Measurements from ENCODE around the gene ADK. TPM values are rescaled to one million over a fixed set of nuclear protein-coding genes. Genes with fewer than 3 reads are reported as not detected.

Gene ADK
- total RNA-seq, 6 experiments from 2014 or later = 54.2 to 92.5 (median 63.5) TPM

DNA sequence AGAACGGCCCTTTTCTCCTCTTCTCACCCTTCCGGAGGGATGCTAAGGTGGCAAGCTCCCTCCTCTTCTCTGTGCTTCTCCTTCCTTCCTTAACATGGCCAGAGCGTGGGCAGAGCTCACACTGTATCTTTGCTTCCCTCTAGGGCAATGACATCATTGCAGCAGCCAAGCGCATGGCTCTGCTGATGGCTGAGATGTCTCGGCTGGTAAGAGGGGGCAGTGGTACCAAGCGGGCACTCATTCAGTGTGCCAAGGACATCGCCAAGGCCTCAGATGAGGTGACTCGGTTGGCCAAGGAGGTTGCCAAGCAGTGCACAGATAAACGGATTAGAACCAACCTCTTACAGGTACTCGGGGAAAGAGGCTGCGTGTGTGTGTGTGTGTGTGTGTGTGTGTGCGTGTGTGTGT lies 37.0 kb upstream of the ADK start:
- ATAC-seq (no peak), DNase-seq (no peak)
- H3K9me3 ChIP-seq = no peaks in the 10 kb centered on the region
- no peak overlapping the region for H3K27ac ChIP-seq
- peaks cover 0 to 62% (median 28%) of the 10 kb centered on the region in 4 donors for H3K36me3 ChIP-seq
- intact Hi-C loops (cut with DNase I) = no loop called here
- no peak overlapping the region for H3K4me3 ChIP-seq
- no peaks in the 10 kb centered on the region for H3K27me3 ChIP-seq
- no peak for TF ChIP-seq POLR2A (IDR thresholded peaks at IDR 0.05)
- TF ChIP-seq, protein P1, sequence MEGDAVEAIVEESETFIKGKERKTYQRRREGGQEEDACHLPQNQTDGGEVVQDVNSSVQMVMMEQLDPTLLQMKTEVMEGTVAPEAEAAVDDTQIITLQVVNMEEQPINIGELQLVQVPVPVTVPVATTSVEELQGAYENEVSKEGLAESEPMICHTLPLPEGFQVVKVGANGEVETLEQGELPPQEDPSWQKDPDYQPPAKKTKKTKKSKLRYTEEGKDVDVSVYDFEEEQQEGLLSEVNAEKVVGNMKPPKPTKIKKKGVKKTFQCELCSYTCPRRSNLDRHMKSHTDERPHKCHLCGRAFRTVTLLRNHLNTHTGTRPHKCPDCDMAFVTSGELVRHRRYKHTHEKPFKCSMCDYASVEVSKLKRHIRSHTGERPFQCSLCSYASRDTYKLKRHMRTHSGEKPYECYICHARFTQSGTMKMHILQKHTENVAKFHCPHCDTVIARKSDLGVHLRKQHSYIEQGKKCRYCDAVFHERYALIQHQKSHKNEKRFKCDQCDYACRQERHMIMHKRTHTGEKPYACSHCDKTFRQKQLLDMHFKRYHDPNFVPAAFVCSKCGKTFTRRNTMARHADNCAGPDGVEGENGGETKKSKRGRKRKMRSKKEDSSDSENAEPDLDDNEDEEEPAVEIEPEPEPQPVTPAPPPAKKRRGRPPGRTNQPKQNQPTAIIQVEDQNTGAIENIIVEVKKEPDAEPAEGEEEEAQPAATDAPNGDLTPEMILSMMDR (IDR thresholded peaks at IDR 0.05) = no peak
- no peaks in the 10 kb centered on the region for H3K4me1 ChIP-seq
- WGBS (ENCODE audit: insufficient coverage, low coverage, low lambda C conversion rate, missing lambda C conversion rate) = 89% methylated on average over 9 of the region's 12 CpGs

- H3K27ac ChIP-seq = no peak overlapping the region
- H3K4me3 ChIP-seq = no peak overlapping the region
- no peaks in the 10 kb centered on the region for H3K4me1 ChIP-seq
- 91% methylated on average over 3 of the region's 4 CpGs for WGBS (ENCODE audit: insufficient coverage, low coverage, low lambda C conversion rate, missing lambda C conversion rate)
- H3K27me3 ChIP-seq = no peaks in the 10 kb centered on the region
- intact Hi-C loops (cut with DNase I) = no loop called here
- ATAC-seq (no peak), DNase-seq (no peak)
- peaks cover 0 to 57% (median 20%) of the 10 kb centered on the region in 4 donors for H3K36me3 ChIP-seq
- no peaks in the 10 kb centered on the region for H3K9me3 ChIP-seq
- TF ChIP-seq POLR2A (IDR thresholded peaks at IDR 0.05) = no peak
- TF ChIP-seq, protein P1 (IDR thresholded peaks at IDR 0.05) = no peak
These were observed 33.3 kb upstream of the ADK start for GRCh38 chr10:74117738-74118137.

DNA sequence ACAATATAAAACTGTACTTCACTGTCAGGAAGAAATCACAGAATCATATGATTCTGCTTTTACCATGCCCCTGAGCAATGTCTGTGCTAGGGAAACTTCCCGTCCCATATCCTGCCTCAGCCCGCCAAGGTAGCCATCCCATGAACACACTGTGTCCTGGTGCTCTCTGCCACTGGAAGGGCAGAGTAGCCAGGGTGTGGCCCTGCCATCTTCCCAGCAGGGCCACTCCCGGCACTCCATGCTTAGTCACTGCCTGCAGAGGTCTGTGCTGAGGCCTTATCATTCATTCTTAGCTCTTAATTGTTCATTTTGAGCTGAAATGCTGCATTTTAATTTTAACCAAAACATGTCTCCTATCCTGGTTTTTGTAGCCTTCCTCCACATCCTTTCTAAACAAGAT lies 32.2 kb upstream of the ADK start:
- WGBS (ENCODE audit: insufficient coverage, low coverage, low lambda C conversion rate, missing lambda C conversion rate) = 79% methylated on average over 3 of the region's 3 CpGs
- H3K27ac ChIP-seq = no peak overlapping the region
- H3K9me3 ChIP-seq = no peaks in the 10 kb centered on the region
- TF ChIP-seq POLR2A (IDR thresholded peaks at IDR 0.05) = no peak
- TF ChIP-seq, protein P1 (IDR thresholded peaks at IDR 0.05) = no peak
- peak in 3 of 4 donors; percentile 29 to 49 (median 36) for ATAC-seq
- intact Hi-C loops (cut with DNase I) = no loop called here
- H3K27me3 ChIP-seq = no peaks in the 10 kb centered on the region
- H3K36me3 ChIP-seq = peaks cover 0 to 61% (median 25%) of the 10 kb centered on the region in 4 donors
- H3K4me3 ChIP-seq = no peak overlapping the region
- DNase-seq = no peak
- no peaks in the 10 kb centered on the region for H3K4me1 ChIP-seq

DNA sequence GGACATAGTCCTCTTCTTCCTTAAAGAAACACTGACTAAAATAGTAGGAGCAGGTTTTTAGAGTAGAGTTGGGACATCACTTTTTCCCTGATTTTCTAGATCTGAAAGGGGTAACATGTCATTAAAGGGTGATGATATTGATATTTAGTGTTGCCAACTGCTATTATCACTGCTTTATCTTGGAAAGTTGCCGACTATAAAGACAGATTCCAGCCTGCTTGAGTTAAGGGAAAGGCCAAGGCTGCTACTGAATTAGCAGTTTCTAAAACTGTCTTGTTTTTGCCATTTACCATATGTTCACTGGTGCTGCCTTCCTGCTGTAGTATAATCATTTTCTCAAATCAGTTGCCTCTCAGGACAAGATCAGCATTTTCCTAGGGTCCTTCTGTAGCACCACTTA lies 30.1 kb upstream of the ADK start:
- ATAC-seq = no peak
- Histone ChIP-seq H3K4me3 (no peak overlapping the region), H3K9me3 (no peaks in the 10 kb centered on the region), H3K4me1 (no peaks in the 10 kb centered on the region), H3K36me3 (peaks cover 0 to 60% (median 28%) of the 10 kb centered on the region in 4 donors), H3K27ac (no peak overlapping the region), H3K27me3 (no peaks in the 10 kb centered on the region)
- intact Hi-C loops (cut with DNase I) = loop anchor here in 1 of 2 donors (10.0 kb wide), 1 partner anchor 114 kb away; no protein-coding TSS in a partner anchor
- no peak for DNase-seq
- TF ChIP-seq POLR2A (IDR thresholded peaks at IDR 0.05) = no peak
- TF ChIP-seq, protein P1 (IDR thresholded peaks at IDR 0.05) = no peak
- WGBS (ENCODE audit: insufficient coverage, low coverage, low lambda C conversion rate, missing lambda C conversion rate) = 56% methylated on average over 1 of the region's 1 CpG

- 92% methylated on average over 1 of the region's 1 CpG for WGBS (ENCODE audit: insufficient coverage, low coverage, low lambda C conversion rate, missing lambda C conversion rate)
- intact Hi-C loops (cut with DNase I) = loop anchor here in 1 of 2 donors (10.0 kb wide), 1 partner anchor 113 kb away; no protein-coding TSS in a partner anchor
- Histone ChIP-seq H3K27ac (no peak overlapping the region), H3K4me3 (no peak overlapping the region), H3K27me3 (no peaks in the 10 kb centered on the region), H3K36me3 (peaks cover 0 to 64% (median 26%) of the 10 kb centered on the region in 4 donors), H3K4me1 (no peaks in the 10 kb centered on the region), H3K9me3 (no peaks in the 10 kb centered on the region)
- TF ChIP-seq, protein P1 (IDR thresholded peaks at IDR 0.05) = no peak
- no peak for TF ChIP-seq POLR2A (IDR thresholded peaks at IDR 0.05)
- DNase-seq (no peak), ATAC-seq (no peak)
These were observed 29.7 kb upstream of the ADK start for GRCh38 chr10:74121368-74121767.

Data from right lobe of liver (tissue), 6 donors.